MG63 (cell line): ENCODE results near the gene SCD5. TPM values are rescaled to one million over a fixed set of nuclear protein-coding genes. Genes with fewer than 3 reads are reported as not detected.
"Not testable (repeated sequence)": the region's sequence is repeated elsewhere in the genome, so short reads cannot be mapped to it uniquely, and the experiment has no call there.

ENCODE experiments used
- DNase-seq: peaks from one replicate; pipeline ENCODE4 v3.0.0-alpha.2; 2020
- H3K27me3 ChIP-seq: fragments of 250-450 bp; sonication (Bioruptor Pico); 2 replicates; pipeline ENCODE4 v1.5.1; 2020; ENCODE audit warnings: mild to moderate bottlenecking, moderate library complexity
- H3K36me3 ChIP-seq: fragments of 250-450 bp; sonication (Bioruptor Pico); 2 replicates; pipeline ENCODE4 v1.5.1; 2020; ENCODE audit warnings: mild to moderate bottlenecking, moderate library complexity
- H3K4me3 ChIP-seq: fragments of 250-450 bp; sonication (Bioruptor Pico); 2 replicates; pipeline ENCODE4 v1.5.1; 2020; ENCODE audit warnings: mild to moderate bottlenecking, moderate library complexity
- H3K9me3 ChIP-seq: fragments of 250-450 bp; sonication (Bioruptor Pico); 2 replicates; pipeline ENCODE4 v1.5.1; 2020; ENCODE audit warnings: mild to moderate bottlenecking, moderate library complexity
- total RNA-seq: library from RNA; depleted of rRNA; stranded (reverse); fragments of >200 nt; shearing (Covaris generic); gene quantifications from 2 replicates; pipeline ENCODE4 v1.2.3, GENCODE V29; 2014; ENCODE audit warnings: low replicate concordance; rRNA removed

The SCD5 gene
- 2.9 and 4.2 TPM in 2 replicates for total RNA-seq

DNA sequence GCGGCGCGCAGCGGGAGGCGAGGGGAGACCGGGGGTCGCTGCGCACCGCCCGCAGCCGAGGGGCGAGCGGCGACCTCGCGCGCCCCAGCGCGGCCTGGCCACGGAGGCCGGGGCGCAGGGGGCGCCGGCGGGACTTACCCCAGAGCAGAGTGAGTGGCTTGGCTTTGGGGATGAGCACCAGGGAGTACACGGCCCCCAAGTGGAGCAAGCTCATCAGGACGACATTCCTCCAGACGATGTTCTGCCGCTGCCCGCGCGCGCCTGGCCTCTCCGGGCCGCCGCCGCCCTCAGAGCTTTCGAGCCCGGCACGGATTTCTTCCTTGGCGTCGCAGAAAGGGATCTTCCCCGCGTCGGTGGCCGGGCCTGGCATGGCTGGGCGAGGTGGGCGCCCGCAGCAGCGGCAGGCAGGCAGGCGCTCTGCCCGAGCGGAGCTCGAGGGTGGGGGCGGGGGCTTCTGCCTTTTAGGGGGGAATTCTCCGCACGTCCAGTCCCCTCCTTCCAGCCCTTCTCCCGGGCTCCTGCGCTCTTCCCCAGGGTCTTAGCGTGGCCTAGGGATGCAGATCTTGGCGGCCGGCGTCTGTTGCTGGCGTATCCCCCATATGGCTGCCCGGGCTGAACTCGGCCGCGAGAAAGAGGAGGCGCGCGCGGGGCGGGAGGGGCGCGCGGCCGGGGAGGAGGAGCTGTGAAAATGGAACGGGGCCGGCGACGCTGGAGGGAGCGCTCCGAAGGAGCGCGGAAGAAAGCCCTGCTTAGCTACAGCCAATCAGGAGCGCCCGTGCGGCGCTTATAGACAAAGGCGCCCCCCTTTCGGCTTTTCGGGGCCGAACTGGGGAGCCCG is at the start of gene SCD5:
Gene SCD5, minus strand, starts transcription at position 629 of the 838 bp plus-strand sequence. Its CDS starts 259 bp downstream, at position 370.
- H3K9me3 ChIP-seq, result no peaks in the 10 kb centered on the region
- H3K36me3 ChIP-seq, result no peaks in the 10 kb centered on the region
- DNase-seq, result peak; percentile 59
- no peaks in the 10 kb centered on the region for H3K27me3 ChIP-seq
- H3K4me3 ChIP-seq, result peak within 1 kb of the TSS; percentile 57

DNA sequence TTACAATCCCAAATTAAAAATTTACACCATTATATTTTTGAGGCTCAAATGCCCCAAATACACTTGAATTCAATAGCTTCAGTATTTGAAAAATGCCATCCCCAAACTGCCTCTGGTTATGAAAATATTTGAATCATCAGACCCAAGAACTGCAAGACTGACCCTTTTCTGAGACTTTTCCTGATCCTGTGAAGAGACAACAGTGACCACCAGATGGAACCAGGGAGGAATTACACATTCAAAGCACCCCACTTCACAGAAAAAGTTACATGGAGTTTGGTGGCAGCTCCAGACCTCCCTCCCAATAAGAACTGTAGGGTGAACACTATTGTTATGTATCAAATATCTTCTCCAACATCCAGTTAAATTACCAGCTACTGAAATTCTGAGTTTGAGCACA is 44.0 kb upstream of the SCD5 start:
- DNase-seq, result no peak
- Histone ChIP-seq H3K9me3 (no peaks in the 10 kb centered on the region), H3K36me3 (peaks cover 52% of the 10 kb centered on the region), H3K4me3 (no peak overlapping the region), H3K27me3 (no peaks in the 10 kb centered on the region)

DNA sequence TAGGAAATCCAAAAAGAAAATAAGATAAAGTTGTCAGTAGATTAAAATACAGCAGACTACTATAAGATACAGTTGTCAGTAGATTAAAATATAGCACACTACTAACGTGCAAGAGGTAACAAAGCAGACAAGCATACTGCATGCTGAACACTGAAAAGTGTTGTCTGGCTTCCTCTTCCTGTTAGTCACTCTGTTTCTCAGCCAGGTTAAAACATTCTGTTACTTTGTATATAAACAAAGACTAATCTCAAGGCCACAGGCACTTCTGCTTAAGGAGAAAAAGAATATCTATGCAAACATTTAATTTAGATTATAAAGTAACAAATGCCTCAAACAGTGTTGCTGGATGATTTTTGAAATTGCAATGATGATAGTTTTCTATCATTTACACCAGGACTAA is 41.0 kb upstream of the SCD5 start:
- H3K27me3 ChIP-seq, result no peaks in the 10 kb centered on the region
- no peak for DNase-seq
- no peak overlapping the region for H3K4me3 ChIP-seq
- peaks cover 46% of the 10 kb centered on the region for H3K36me3 ChIP-seq
- no peaks in the 10 kb centered on the region for H3K9me3 ChIP-seq

DNA sequence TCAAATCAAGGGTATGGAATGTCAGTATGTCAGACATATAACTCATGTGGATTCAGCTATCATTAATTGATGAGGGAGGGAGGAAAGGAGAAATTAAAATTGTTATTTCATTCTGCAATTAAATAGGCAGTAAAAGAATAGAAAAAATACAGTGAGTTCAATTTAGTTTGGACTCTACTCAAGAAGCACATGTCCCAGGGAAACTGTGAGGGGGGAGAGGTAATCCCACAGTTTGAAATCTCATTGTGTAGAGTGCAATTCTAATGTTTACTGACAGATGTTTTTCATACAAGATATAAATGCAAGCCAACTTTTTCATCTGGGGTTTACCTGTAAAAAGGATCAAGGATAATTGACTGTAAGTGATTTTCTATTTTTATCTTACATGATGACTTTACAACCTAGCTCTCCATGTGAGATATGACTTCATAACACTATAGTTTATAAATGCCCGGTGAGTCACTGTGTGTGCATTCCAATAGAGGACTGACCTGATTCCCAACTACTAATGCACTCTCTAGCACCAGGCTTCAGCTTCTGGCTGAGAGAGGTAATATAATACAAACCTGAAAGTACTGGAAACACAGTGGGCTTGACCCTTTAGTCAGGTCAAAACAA is 35.2 kb upstream of the SCD5 start:
- H3K4me3 ChIP-seq, result no peak overlapping the region
- peaks cover 32% of the 10 kb centered on the region for H3K36me3 ChIP-seq
- DNase-seq, result peak; percentile 47
- H3K27me3 ChIP-seq, result no peaks in the 10 kb centered on the region
- no peaks in the 10 kb centered on the region for H3K9me3 ChIP-seq

DNA sequence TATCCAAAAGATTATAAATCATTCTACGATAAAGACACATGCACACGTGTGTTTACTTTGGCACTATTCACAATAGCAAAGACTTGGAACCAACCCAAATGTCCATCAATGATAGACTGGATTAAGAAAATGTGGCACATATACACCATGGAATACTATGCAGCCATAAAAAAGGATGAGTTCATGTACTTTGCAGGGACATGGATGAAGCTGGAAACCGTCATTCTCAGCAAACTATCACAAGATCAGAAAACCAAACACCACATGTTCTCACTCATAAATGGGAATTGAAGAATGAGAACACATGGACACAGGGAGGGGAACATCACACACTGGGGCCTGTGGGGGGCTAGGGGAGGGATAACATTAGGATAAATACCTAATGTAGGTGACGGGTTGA is 34.5 kb upstream of the SCD5 start:
- H3K36me3 ChIP-seq, result peaks cover 28% of the 10 kb centered on the region
- not testable (repeated sequence) for H3K4me3 ChIP-seq, H3K9me3 ChIP-seq, DNase-seq, H3K27me3 ChIP-seq

DNA sequence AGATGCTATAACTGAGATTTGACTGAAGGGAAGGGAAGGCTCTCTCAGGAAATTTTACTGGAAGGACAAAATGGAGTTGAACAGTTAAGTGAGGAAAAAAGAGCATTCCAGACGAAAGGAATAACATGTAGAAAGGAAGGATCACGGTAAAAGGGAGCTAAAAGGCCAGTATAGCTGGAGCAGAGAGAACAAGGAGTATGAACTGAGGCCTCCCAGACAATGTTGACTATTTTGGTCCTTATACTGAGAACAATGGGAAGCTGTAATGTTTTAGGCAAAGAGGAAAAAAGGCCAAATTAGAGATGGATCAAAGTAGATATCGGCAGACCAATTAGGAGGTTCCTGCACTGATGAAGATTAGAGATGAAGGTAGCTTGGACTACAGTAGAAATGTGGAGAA is 26.8 kb upstream of the SCD5 start:
- no peaks in the 10 kb centered on the region for H3K27me3 ChIP-seq
- DNase-seq, result no peak
- H3K4me3 ChIP-seq, result no peak overlapping the region
- H3K36me3 ChIP-seq, result peaks cover 50% of the 10 kb centered on the region
- H3K9me3 ChIP-seq, result no peaks in the 10 kb centered on the region

DNA sequence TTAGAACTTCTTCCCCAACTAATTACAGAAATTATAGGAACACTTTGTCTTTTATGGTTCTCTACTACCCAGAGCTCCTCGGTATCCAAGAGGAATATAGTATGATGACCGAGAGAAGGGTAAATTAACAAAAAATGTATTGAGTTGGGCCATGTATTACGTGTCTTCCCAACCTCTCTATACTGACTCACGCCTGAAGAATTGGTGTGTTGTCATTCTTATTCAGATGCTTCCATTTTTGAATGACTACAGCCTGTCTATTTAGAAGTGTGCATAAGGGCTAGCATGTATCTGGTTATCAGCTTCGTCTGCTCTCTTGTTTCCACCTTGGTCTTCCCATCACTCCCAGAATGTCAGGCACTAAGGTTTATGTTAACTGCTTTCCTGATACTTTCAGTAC is 24.5 kb upstream of the SCD5 start:
- Histone ChIP-seq H3K9me3 (no peaks in the 10 kb centered on the region), H3K4me3 (no peak overlapping the region), H3K27me3 (no peaks in the 10 kb centered on the region), H3K36me3 (peaks cover 57% of the 10 kb centered on the region)
- DNase-seq, result no peak

DNA sequence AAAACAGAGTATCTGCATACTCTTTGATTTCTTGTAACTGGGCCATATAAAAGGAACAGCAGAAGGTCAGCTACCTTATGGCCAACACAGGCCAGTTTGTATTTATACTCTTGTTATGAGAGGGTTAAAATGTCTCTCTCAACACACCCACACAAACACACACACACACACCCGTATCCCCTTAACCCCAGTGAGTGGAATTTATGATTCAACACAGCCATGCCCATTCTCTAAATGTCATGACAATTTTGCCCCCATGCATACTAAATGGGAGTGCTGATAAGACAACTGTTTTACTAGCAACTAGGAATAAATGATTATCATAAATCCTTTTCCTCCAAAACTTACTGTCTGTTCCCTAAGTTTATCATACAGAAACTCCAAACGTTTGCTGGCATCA is 22.1 kb upstream of the SCD5 start:
- H3K9me3 ChIP-seq, result no peaks in the 10 kb centered on the region
- no peak overlapping the region for H3K4me3 ChIP-seq
- H3K36me3 ChIP-seq, result peaks cover 52% of the 10 kb centered on the region
- H3K27me3 ChIP-seq, result no peaks in the 10 kb centered on the region
- DNase-seq, result no peak

DNA sequence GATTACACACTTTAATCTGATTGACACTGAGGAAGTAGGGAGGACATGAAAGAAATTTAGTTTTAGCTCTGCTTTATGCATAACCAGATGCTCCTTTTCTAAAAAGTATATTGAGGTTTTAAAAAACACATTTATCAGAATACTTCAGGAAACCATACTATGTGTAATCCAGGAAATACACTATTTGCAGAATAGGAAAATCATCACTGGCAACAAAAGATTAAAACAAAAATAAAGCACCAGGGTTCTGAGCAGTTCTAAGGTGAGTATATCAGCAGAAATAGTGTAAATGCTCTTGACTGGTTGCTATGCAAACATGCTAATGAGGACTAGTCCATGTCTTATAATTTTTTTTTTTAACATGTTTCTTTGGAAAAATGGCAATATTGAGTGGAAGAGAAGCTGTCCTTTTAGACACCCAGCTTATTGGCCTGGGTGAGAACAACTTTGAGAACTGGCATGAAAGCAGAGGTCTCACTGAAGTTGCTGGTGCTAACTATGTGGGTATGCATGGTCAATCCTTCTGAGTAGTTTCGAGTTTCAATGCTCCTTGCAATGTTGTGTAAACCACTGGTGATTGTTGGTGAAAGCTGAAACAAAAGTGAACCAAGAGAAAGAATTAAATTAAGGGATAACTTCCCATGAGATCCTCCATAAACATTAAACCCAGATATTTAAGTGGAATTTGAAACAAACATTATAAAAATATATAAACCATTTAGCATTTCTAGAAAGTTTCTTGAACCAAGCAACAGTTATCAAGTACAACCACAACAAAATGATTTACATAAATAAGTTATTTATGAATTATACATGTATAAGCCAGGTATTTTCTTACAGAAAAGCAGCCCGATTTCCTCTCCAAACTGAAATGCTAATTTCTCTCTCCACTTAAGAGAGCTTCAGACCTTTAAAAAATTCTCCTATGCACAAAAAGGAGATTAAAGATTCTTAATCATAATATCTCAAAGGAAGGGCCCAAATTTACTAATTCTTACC is 20.4 kb upstream of the SCD5 start:
- H3K9me3 ChIP-seq, result no peaks in the 10 kb centered on the region
- H3K27me3 ChIP-seq, result no peaks in the 10 kb centered on the region
- no peak overlapping the region for H3K4me3 ChIP-seq
- DNase-seq, result no peak
- peaks cover 39% of the 10 kb centered on the region for H3K36me3 ChIP-seq

DNA sequence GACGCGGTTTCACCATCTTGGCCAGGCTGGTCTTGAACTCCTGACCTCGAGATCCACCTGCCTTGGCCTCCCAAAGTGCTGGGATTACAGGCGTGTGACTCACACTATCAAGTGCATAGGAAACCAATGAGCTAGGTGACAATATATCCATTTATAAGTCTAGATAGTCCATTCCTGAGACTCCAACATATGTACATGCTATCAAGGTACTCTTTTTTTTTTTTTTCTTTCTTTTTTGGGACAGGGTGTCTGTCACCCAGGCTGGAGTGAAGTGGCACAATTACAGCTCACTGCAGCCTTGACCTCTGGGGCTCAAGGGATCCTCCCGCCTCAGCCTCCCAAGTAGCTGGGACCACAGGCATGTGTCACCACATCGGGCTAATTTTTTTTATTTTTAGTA is 18.3 kb upstream of the SCD5 start:
- DNase-seq, H3K27me3 ChIP-seq: not testable (repeated sequence)

DNA sequence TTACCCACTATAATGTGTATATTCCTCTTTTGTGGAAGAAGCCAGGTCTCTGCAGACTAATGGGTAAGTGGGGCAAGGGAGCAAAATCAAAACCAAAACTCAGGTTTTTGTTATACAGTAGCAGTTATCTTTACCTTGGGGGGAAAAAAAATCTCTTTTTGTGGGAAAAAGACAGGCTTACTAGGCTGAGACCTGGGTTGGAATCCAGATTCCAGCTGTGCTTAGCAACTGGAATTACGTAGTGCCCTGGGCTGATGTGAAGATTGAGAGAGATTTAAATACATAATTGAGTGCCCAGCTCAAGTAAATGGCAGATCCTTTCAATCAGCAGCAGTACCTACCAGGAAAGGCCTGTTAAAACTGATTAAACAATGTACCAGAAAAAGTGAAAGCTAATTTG is 15.4 kb upstream of the SCD5 start:
- Histone ChIP-seq H3K36me3 (peaks cover 13% of the 10 kb centered on the region), H3K27me3 (no peaks in the 10 kb centered on the region), H3K4me3 (no peak overlapping the region), H3K9me3 (no peaks in the 10 kb centered on the region)
- DNase-seq, result no peak

More for the DNA sequence above, 18.3 kb upstream of the SCD5 start:
- not testable (repeated sequence) for H3K4me3 ChIP-seq, H3K9me3 ChIP-seq
- H3K36me3 ChIP-seq, result peaks cover 22% of the 10 kb centered on the region

DNA sequence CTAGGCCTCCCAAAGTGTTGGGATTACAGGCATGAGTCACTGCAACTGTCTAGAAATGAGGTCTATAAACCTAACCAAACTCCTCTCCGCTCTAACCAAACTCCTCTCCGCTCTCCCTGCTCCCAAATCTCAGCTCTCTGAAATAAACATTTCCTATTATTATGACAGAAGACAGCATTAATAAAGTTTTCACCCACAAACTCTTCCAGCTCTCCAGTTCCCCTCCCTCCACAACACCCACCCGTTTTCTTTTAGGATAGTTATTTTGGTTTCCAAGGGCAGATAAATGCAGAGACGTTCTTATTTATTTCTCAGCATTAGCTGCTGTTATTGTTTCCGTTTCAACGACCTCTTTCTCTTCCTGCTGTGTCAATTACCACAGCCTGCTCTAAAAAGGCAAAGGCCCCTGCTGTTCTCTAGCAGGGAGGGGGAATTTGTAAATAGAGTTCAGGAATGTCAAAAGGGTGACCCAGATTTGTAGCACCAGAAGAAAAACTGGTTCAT is 13.3 kb upstream of the SCD5 start:
- no peaks in the 10 kb centered on the region for H3K36me3 ChIP-seq
- H3K27me3 ChIP-seq, result no peaks in the 10 kb centered on the region
- no peaks in the 10 kb centered on the region for H3K9me3 ChIP-seq
- H3K4me3 ChIP-seq, result no peak overlapping the region
- DNase-seq, result no peak

DNA sequence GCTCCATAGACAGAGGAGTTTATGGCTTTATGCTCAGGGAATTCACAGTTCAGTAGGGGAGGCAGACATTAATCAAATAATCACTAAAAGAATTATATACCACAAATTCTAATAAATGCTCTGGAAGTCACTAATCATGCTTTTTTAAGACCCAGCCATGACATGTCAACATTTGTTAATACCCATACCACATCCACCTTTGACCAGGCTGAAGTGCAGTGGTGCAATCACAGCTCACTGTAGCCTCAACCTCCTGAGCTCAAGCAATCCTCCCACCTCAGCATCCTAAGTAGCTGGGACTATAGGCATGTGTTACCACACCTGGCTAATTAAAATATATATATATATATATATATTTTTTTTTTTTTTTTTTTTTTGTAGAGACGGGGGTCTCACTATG is 12.8 kb upstream of the SCD5 start:
- H3K4me3 ChIP-seq, result no peak overlapping the region
- H3K36me3 ChIP-seq, result no peaks in the 10 kb centered on the region
- H3K9me3 ChIP-seq, result no peaks in the 10 kb centered on the region
- H3K27me3 ChIP-seq, result no peaks in the 10 kb centered on the region
- DNase-seq, result no peak

DNA sequence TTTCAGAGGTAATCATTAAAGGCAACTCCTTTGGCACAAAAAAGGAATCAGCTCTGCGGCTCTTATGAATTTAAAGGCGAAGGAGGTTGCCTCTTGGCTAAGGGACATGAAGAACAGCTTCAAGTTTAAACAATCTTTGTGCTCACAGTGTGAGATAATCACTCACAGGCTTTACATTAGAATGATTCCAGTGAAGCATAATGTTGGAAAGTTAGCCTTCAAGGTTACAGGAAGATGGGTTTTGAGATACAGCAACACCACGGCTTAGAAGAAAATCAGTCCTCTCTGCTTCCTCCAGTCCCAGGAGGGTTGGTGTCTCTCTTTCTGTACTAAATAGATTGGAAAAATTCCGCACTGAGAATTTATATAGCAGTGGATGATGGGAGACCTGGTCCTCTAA is 11.6 kb upstream of the SCD5 start:
- Histone ChIP-seq H3K27me3 (no peaks in the 10 kb centered on the region), H3K9me3 (no peaks in the 10 kb centered on the region), H3K4me3 (no peak overlapping the region), H3K36me3 (no peaks in the 10 kb centered on the region)
- DNase-seq, result no peak

DNA sequence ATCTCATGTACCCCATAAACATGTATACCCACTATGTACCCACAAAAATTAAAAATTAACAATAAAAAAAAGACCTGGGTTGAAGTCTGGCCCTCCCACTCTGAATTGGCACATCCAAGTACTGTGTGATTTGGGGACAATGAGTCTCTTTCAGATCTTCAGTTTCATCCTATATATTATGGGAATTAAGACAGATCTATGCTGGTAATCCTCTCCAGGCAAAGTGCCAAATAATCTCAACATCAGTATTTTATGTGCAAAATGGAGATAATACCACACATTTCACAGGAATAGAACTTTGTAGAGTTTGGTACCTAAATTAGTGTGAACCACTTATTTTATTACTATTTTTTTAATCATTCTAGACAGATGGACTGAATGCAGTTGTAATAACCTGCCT is 11.0 kb upstream of the SCD5 start:
- DNase-seq, result no peak
- H3K4me3 ChIP-seq, result no peak overlapping the region
- no peaks in the 10 kb centered on the region for H3K36me3 ChIP-seq
- H3K9me3 ChIP-seq, result no peaks in the 10 kb centered on the region
- H3K27me3 ChIP-seq, result no peaks in the 10 kb centered on the region

DNA sequence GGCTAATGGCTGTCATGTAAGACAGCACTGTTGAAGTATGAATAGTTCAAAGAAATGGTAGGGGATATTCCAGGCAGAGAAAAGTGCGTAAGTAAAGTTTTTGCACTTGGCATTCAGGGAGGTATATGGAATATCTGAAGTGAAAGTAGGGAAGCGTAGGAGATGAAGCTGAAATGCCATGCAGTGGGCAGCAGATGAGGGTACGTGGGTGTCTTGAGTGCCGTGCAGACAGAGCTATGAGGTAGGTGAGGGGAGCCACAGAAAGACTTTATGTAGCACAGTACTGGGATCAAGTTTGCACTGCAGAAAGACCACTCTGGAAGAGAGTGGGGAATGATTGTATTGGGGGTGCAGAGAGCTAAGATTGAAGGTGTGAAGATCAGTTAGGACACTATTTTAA is 5.2 kb upstream of the SCD5 start:
- DNase-seq, result no peak
- Histone ChIP-seq H3K27me3 (no peaks in the 10 kb centered on the region), H3K36me3 (no peaks in the 10 kb centered on the region), H3K4me3 (no peak overlapping the region), H3K9me3 (no peaks in the 10 kb centered on the region)

DNA sequence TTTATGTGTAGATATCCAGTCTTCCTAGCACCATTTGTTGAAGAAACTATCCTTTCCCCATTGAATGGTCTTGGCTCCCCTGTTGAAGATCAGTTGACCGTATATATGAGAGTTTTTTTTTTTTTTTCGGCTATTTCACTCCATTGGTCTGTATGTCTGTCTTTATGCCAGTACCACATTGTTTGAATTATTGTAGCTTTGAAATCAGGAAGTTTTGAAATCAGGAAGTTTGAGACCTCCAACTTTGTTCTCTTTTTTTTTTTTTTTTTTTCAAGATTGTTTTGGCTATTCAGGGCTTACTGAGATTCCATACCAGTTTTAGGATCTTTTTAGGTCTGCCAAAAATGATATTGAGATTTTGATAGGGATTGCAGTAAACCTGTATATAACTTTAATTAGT is 4.3 kb upstream of the SCD5 start:
- Histone ChIP-seq H3K27me3 (no peaks in the 10 kb centered on the region), H3K4me3 (no peak overlapping the region), H3K9me3 (no peaks in the 10 kb centered on the region), H3K36me3 (no peaks in the 10 kb centered on the region)
- DNase-seq, result no peak
